ENCODE measurements around the gene HEPN1.

Gene HEPN1

GRCh38 chr11:124886476-124886875, 32.6 kb upstream of the HEPN1 start:
- DNase-seq = no peak

GRCh38 chr11:124886978-124887666, 31.9 kb upstream of the HEPN1 start:
- DNase-seq = no peak

GRCh38 chr11:124887667-124888013, 31.4 kb upstream of the HEPN1 start:
- no peak for DNase-seq

- DNase-seq = no peak
These were observed 29.6 kb upstream of the HEPN1 start for GRCh38 chr11:124889191-124890091.

- no peak for DNase-seq
These were observed 28.9 kb upstream of the HEPN1 start for GRCh38 chr11:124890151-124890550.

GRCh38 chr11:124890683-124891372, 28.2 kb upstream of the HEPN1 start:
- no peak for DNase-seq

GRCh38 chr11:124891373-124891861, 27.6 kb upstream of the HEPN1 start:
- DNase-seq = no peak

GRCh38 chr11:124892146-124892545, 26.9 kb upstream of the HEPN1 start:
- DNase-seq = no peak

- no peak for DNase-seq
These were observed 26.1 kb upstream of the HEPN1 start for GRCh38 chr11:124892750-124893454.

GRCh38 chr11:124893781-124894401, 25.2 kb upstream of the HEPN1 start:
- DNase-seq = no peak

GRCh38 chr11:124894606-124895430, 24.2 kb upstream of the HEPN1 start:
- no peak for DNase-seq

- DNase-seq = no peak
These were observed 23.5 kb upstream of the HEPN1 start for GRCh38 chr11:124895471-124895971.

GRCh38 chr11:124896071-124896750, 22.8 kb upstream of the HEPN1 start:
- DNase-seq = no peak

- no peak for DNase-seq
These were observed 22.1 kb upstream of the HEPN1 start for GRCh38 chr11:124896821-124897391.

- DNase-seq = no peak
These were observed 21.3 kb upstream of the HEPN1 start, which contains the start of gene ROBO4 for GRCh38 chr11:124897674-124898262. TSS of gene ROBO4 (minus strand) at chr11:124897865. CDS start at chr11:124897795, 70 bp downstream.

GRCh38 chr11:124898263-124898680, 20.8 kb upstream of the HEPN1 start:
- no peak for DNase-seq

GRCh38 chr11:124898711-124899110, 20.3 kb upstream of the HEPN1 start:
- DNase-seq = no peak

- no peak for DNase-seq
These were observed 19.5 kb upstream of the HEPN1 start for GRCh38 chr11:124899383-124900145.

GRCh38 chr11:124900464-124900863, 18.6 kb upstream of the HEPN1 start:
- DNase-seq = no peak

All from cortex of kidney (tissue), 1 donor.